Measurements from ENCODE around the gene C16orf89. TPM values are rescaled to one million over a fixed set of nuclear protein-coding genes. Genes with fewer than 3 reads are reported as not detected.

Gene C16orf89, protein sequence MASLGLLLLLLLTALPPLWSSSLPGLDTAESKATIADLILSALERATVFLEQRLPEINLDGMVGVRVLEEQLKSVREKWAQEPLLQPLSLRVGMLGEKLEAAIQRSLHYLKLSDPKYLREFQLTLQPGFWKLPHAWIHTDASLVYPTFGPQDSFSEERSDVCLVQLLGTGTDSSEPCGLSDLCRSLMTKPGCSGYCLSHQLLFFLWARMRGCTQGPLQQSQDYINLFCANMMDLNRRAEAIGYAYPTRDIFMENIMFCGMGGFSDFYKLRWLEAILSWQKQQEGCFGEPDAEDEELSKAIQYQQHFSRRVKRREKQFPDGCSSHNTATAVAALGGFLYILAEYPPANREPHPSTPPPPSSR
- total RNA-seq: 0.29 TPM in 1 of 2 replicates, not detected in the other

GRCh38 chr16:5065813-5066212, at the start of gene C16orf89:
Gene C16orf89 (minus strand): TSS chr16:5065956. CDS start chr16:5065908, 48 bp downstream.

GRCh38 chr16:5097470-5098220, 31.9 kb upstream of the C16orf89 start, which contains the start of gene EEF2KMT:
Gene EEF2KMT (minus strand): TSS chr16:5097795. CDS start chr16:5097739, 56 bp downstream.

GRCh38 chr16:5071681-5072333, 6.1 kb upstream of the C16orf89 start, which contains the start of gene ALG1:
Gene ALG1 (plus strand): TSS chr16:5071843. CDS start chr16:5071850, 7 bp downstream.

GRCh38 chr16:5033256-5034166, 32.2 kb downstream of the C16orf89 start, which contains the start of gene NAGPA:
Gene NAGPA (minus strand): TSS chr16:5033935. CDS start chr16:5033914, 21 bp downstream.

Other genes starting within 250 kb of the C16orf89 start
- 32.8 and 33.2 TPM in 2 replicates for gene GLYR1, start 218.7 kb downstream of the C16orf89 start, total RNA-seq
- 13.8 and 18.6 TPM in 2 replicates for gene UBN1, start 218.5 kb downstream of the C16orf89 start, total RNA-seq
- gene PPL, start 128.8 kb downstream of the C16orf89 start, total RNA-seq: under 0.01 and 0.18 TPM in 2 replicates
- 0.18 TPM in 1 of 2 replicates, not detected in the other for gene SEC14L5, start 107.6 kb downstream of the C16orf89 start, total RNA-seq
- gene NAGPA, start 32.0 kb downstream of the C16orf89 start, total RNA-seq: 32.1 and 48.4 TPM in 2 replicates
- 53.0 and 56.5 TPM in 2 replicates for gene ALG1, start 5.9 kb upstream of the C16orf89 start, total RNA-seq
- gene EEF2KMT, start 31.8 kb upstream of the C16orf89 start, total RNA-seq: 17.5 and 23.4 TPM in 2 replicates